22Rv1 (cell line): Measurements from ENCODE around the gene IFNGR2.

Source experiments
- H3K27ac ChIP-seq: fragments of 450-650 bp; 2 replicates; pipeline ENCODE4 v1.5.1; 2017
- CTCF ChIP-seq: fragments of 450-650 bp; IDR thresholded peaks from 2 replicates; pipeline ENCODE4 v1.5.1; 2017; ENCODE audit warnings: mild to moderate bottlenecking
- ZFX ChIP-seq: fragments of 450-650 bp; IDR thresholded peaks from 2 replicates; pipeline ENCODE4 v1.6.1; 2017; ENCODE audit warnings: antibody characterized with exemption, borderline replicate concordance

Gene IFNGR2

GRCh38 chr21:33403128-33403785 lies at the start of gene IFNGR2:
IFNGR2 (plus strand) TSS chr21:33403413; CDS start chr21:33403544, 131 bp downstream.
- H3K27ac ChIP-seq = peak within 1 kb of the TSS; percentile 83
- no peak for TF ChIP-seq ZFX
- TF ChIP-seq CTCF = no peak

- no peak overlapping the region for H3K27ac ChIP-seq
- TF ChIP-seq CTCF (no peak), ZFX (no peak)
Measured at GRCh38 chr21:33355355-33355754, 47.9 kb upstream of the IFNGR2 start.

GRCh38 chr21:33355996-33356395 lies 47.2 kb upstream of the IFNGR2 start:
- TF ChIP-seq ZFX (no peak), CTCF (no peak)
- no peak overlapping the region for H3K27ac ChIP-seq

GRCh38 chr21:33357177-33357576 lies 46.0 kb upstream of the IFNGR2 start:
- H3K27ac ChIP-seq = no peak overlapping the region
- no peak for TF ChIP-seq CTCF
- no peak for TF ChIP-seq ZFX

- no peak overlapping the region for H3K27ac ChIP-seq
- no peak for TF ChIP-seq CTCF
- TF ChIP-seq ZFX = no peak
Measured at GRCh38 chr21:33359446-33359845, 43.8 kb upstream of the IFNGR2 start.

- peak overlapping the region; percentile 90; the same call in 1 of the 2 replicates for H3K27ac ChIP-seq
- TF ChIP-seq CTCF (no peak), ZFX (no peak)
Measured at GRCh38 chr21:33360281-33360680, 42.9 kb upstream of the IFNGR2 start.

- H3K27ac ChIP-seq = peak overlapping the region; percentile 90
- no peak for TF ChIP-seq ZFX
- peak; percentile 94 for TF ChIP-seq CTCF
Measured at GRCh38 chr21:33360881-33361602, 42.2 kb upstream of the IFNGR2 start.
